Osteoblast (primary cell): Measurements from ENCODE around the gene UNC13C. TPM values are rescaled to one million over a fixed set of nuclear protein-coding genes. Genes with fewer than 3 reads are reported as not detected.
A peak's percentile ranks its signal among the peaks of the same experiment; 100 is the strongest.

Source experiments
- DNase-seq: peaks from one replicate; pipeline ENCODE4 v3.0.0; 2011; ENCODE audit warnings: low spot score, mixed read lengths; ENCODE audit not compliant: insufficient read length; ENCODE audit errors: missing footprints
- H2AFZ ChIP-seq: 2 replicates; pipeline ENCODE4 v1.6.0; 2011; ENCODE audit warnings: mild to moderate bottlenecking, low read length
- H3K27ac ChIP-seq: 2 replicates; pipeline ENCODE4 v1.5.1; 2011; ENCODE audit warnings: mild to moderate bottlenecking, low read depth, low read length, moderate library complexity
- H3K27me3 ChIP-seq: 2 replicates; pipeline ENCODE4 v1.6.0; 2012; ENCODE audit warnings: mild to moderate bottlenecking, control low read depth, inconsistent platforms, low read length, moderate library complexity; ENCODE audit not compliant: insufficient read depth
- H3K36me3 ChIP-seq: 2 replicates; pipeline ENCODE4 v1.5.1; 2011; ENCODE audit warnings: mild to moderate bottlenecking, low read length, control low read depth, moderate library complexity; ENCODE audit not compliant: insufficient read depth
- H3K4me1 ChIP-seq: 2 replicates; pipeline ENCODE4 v1.5.1; 2011; ENCODE audit warnings: mild to moderate bottlenecking, low read length, control low read depth, moderate library complexity; ENCODE audit not compliant: insufficient read depth
- H3K4me2 ChIP-seq: 2 replicates; pipeline ENCODE4 v1.6.0; 2011; ENCODE audit warnings: mild to moderate bottlenecking, low read length; ENCODE audit not compliant: insufficient read depth
- H3K4me3 ChIP-seq: fragments of 200-600 bp; sonication (generic); 3 replicates; pipeline ENCODE4 v1.5.1; 2012; ENCODE audit warnings: mild to moderate bottlenecking, low read length, inconsistent platforms; ENCODE audit not compliant: insufficient read depth
- H3K79me2 ChIP-seq: 2 replicates; pipeline ENCODE4 v1.6.0; 2012; ENCODE audit warnings: mild to moderate bottlenecking, low read length, control low read depth, inconsistent platforms; ENCODE audit not compliant: insufficient read depth
- H3K9me3 ChIP-seq: 2 replicates; pipeline ENCODE4 v1.5.1; 2011; ENCODE audit warnings: low read depth, low read length, control low read depth
- H4K20me1 ChIP-seq: 2 replicates; pipeline ENCODE4 v1.6.0; 2012; ENCODE audit warnings: mild to moderate bottlenecking, low read length, control low read depth; ENCODE audit not compliant: insufficient read depth
- total RNA-seq: library from RNA; depleted of rRNA; stranded (reverse); fragments of >200 nt; gene quantifications from 2 replicates; pipeline ENCODE4 v1.2.3, GENCODE V29; 2012
- TF ChIP-seq, protein P1 (sequence below): IDR thresholded peaks from 2 replicates; pipeline ENCODE4 v1.5.1; 2011; ENCODE audit warnings: mild to moderate bottlenecking, low read depth, low read length, moderate library complexity; ENCODE audit errors: extremely low read depth

The UNC13C gene
- total RNA-seq, 1 donor: not detected

DNA sequence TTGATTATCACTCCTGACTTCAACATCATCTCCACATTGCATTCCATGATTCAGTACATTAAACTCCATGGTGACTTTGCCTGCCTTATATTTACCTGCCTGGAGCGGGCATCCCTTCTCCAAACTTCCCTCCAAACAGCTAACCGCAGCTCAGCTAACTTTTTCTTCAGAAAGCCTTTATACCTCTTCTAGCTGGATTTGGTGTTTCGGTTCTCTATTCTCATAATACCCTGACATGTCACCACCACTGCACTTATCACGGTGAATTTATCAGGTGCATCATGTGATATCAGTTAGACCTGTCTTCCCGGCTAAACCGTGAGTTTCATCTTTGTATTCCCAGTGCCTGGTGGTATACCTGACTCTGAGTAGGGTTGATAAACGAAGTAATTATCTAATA, 367.6 kb downstream of the UNC13C start:
- Histone ChIP-seq H3K9me3 (peaks cover 2% of the 10 kb centered on the region), H3K27ac (no peak overlapping the region), H3K4me1 (no peaks in the 10 kb centered on the region), H4K20me1 (no peaks in the 10 kb centered on the region), H3K27me3 (no peaks in the 10 kb centered on the region), H2AFZ (no peak overlapping the region), H3K4me2 (no peak overlapping the region), H3K79me2 (no peaks in the 10 kb centered on the region), H3K36me3 (no peaks in the 10 kb centered on the region), H3K4me3 (no peak overlapping the region)
- no peak for DNase-seq
- TF ChIP-seq, protein P1, sequence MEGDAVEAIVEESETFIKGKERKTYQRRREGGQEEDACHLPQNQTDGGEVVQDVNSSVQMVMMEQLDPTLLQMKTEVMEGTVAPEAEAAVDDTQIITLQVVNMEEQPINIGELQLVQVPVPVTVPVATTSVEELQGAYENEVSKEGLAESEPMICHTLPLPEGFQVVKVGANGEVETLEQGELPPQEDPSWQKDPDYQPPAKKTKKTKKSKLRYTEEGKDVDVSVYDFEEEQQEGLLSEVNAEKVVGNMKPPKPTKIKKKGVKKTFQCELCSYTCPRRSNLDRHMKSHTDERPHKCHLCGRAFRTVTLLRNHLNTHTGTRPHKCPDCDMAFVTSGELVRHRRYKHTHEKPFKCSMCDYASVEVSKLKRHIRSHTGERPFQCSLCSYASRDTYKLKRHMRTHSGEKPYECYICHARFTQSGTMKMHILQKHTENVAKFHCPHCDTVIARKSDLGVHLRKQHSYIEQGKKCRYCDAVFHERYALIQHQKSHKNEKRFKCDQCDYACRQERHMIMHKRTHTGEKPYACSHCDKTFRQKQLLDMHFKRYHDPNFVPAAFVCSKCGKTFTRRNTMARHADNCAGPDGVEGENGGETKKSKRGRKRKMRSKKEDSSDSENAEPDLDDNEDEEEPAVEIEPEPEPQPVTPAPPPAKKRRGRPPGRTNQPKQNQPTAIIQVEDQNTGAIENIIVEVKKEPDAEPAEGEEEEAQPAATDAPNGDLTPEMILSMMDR: no peak

DNA sequence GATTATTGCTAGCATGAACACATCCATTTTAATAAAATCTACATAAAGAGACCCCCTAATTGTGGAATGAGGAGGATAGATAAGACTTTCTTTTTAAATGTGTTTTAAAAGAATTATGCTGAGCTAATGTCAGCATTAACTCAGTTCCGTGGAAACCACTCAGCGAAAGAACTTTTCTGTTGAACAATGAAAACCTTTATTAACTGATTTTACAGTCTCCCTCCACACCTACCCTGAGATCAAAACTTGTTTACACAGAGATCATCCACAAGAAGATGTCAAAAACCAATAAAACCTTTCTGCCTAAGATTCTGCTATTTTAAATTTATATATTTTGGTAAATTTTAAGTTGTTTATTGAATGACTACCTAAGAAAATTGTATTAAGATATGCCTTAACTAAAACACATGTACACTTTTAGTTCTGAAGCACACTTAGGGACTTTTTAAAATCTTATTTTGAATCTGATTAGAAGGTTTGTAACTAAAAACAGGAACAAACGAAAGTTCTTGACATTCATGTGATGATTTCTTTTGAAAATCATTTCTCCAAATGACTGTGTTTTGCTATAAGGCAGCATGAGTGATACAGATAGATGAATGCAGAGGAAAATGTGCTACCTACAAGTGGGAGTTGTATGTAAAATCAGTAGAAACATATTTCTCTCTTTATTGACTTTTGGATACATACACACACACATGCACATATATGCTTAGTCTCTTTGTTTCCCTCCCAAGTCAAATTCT, 369.0 kb downstream of the UNC13C start:
- Histone ChIP-seq H4K20me1 (no peaks in the 10 kb centered on the region), H3K4me3 (no peak overlapping the region), H3K4me2 (no peak overlapping the region), H3K79me2 (no peaks in the 10 kb centered on the region), H2AFZ (no peak overlapping the region), H3K9me3 (peaks cover 2% of the 10 kb centered on the region), H3K4me1 (no peaks in the 10 kb centered on the region), H3K36me3 (no peaks in the 10 kb centered on the region), H3K27me3 (no peaks in the 10 kb centered on the region), H3K27ac (no peak overlapping the region)
- no peak for DNase-seq
- TF ChIP-seq, protein P1: no peak

DNA sequence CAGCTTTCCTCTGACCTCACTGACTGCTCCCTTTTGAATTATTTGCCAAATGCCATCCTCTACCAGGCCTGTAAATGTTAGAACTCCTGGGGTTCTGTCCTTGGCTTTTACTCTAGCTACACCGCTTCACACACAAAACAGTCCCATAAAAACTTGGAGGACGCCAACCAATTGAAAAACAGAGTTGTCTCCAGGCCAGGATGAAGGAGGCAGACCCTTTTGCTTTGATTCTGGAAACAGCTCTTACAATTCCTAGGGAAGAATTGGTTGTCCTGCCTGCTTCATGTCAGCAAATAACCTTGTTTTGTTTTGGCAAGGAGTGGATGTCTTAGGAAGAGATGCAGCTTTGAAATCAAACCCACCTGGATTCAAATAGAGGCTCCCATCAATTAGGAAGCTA, 375.5 kb downstream of the UNC13C start:
- no peaks in the 10 kb centered on the region for H3K9me3 ChIP-seq
- no peaks in the 10 kb centered on the region for H3K79me2 ChIP-seq
- H3K27me3 ChIP-seq: no peaks in the 10 kb centered on the region
- H3K36me3 ChIP-seq: no peaks in the 10 kb centered on the region
- H3K4me3 ChIP-seq: no peak overlapping the region
- H3K4me1 ChIP-seq: no peaks in the 10 kb centered on the region
- TF ChIP-seq, protein P1: no peak
- no peak overlapping the region for H3K27ac ChIP-seq
- no peaks in the 10 kb centered on the region for H4K20me1 ChIP-seq
- H3K4me2 ChIP-seq: no peak overlapping the region
- DNase-seq: no peak
- no peak overlapping the region for H2AFZ ChIP-seq

DNA sequence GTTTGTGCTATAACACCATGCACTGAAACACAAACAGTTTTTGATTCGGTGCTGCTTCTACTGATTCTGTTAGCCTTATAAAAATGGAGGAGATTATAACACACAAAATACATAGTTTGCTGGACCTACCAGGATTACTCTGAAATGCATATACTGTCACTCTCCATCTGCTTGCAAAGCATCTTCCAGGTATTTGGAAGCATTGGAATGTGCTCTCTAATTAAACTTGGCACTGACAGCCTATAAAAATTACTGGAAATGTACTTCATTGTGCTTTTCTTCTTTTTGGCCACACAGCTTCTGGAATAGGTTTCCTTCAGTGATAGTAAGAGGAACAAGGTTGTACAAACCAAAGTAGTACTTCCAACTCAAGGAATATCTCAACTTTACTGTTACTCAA, 376.1 kb downstream of the UNC13C start:
- Histone ChIP-seq H3K36me3 (no peaks in the 10 kb centered on the region), H3K4me1 (no peaks in the 10 kb centered on the region), H3K9me3 (no peaks in the 10 kb centered on the region), H2AFZ (no peak overlapping the region), H3K4me2 (no peak overlapping the region), H3K79me2 (no peaks in the 10 kb centered on the region), H3K27me3 (no peaks in the 10 kb centered on the region), H3K27ac (no peak overlapping the region), H3K4me3 (no peak overlapping the region), H4K20me1 (no peaks in the 10 kb centered on the region)
- DNase-seq: peak; percentile 6
- TF ChIP-seq, protein P1: no peak
